Activated T-helper 17 cell treated with anti-CD3 and anti-CD28 coated beads, Interleukin-2, amount 50 U/mL, for 72 hours (primary cell): Measurements from ENCODE around the gene BCL11B. TPM values are rescaled to one million over a fixed set of nuclear protein-coding genes. Genes with fewer than 3 reads are reported as not detected.
"Not testable (repeated sequence)": the region's sequence is repeated elsewhere in the genome, so short reads cannot be mapped to it uniquely, and the experiment has no call there.

Source experiments
- ATAC-seq: fragments of 150-1000 bp; cut with Tn5 transposase; replicated peaks from 2 replicates; pipeline ENCODE4 v1.10.0; 2021; ENCODE audit warnings: mild to moderate bottlenecking, moderate library complexity
- H3K27ac Mint-ChIP-seq: one replicate; pipeline ENCODE4 v1.8.0; 2022; ENCODE audit warnings: mixed read lengths
- H3K27me3 Mint-ChIP-seq: one replicate; pipeline ENCODE4 v1.8.0; 2022; ENCODE audit warnings: mixed read lengths
- H3K36me3 Mint-ChIP-seq: one replicate; pipeline ENCODE4 v1.8.0; 2022; ENCODE audit warnings: low read depth, mild to moderate bottlenecking, mixed read lengths
- H3K4me1 Mint-ChIP-seq: one replicate; pipeline ENCODE4 v1.8.0; 2022; ENCODE audit warnings: mixed read lengths
- H3K4me3 Mint-ChIP-seq: one replicate; pipeline ENCODE4 v1.8.0; 2022; ENCODE audit warnings: mild to moderate bottlenecking, mixed read lengths
- H3K9me3 Mint-ChIP-seq: one replicate; pipeline ENCODE4 v1.8.0; 2022; ENCODE audit warnings: mixed read lengths
- total RNA-seq, 2 donors: library from RNA; stranded (reverse); gene quantifications; one replicate each; pipeline ENCODE4 v1.2.3, GENCODE V29; 2022

Gene BCL11B
- total RNA-seq, 2 donors from 2014 or later, result 51.4 to 52.9 TPM

- Mint-ChIP-seq H3K9me3 (no peaks in the 10 kb centered on the region), H3K36me3 (peaks cover 88% of the 10 kb centered on the region), H3K4me1 (peaks cover 74% of the 10 kb centered on the region), H3K4me3 (peak overlapping the region; percentile 82), H3K27me3 (no peaks in the 10 kb centered on the region), H3K27ac (peak overlapping the region; percentile 86)
- ATAC-seq, result no peak
Measured at GRCh38 chr14:99194736-99195135, 77.3 kb downstream of the BCL11B start.

- peak overlapping the region; percentile 82 for H3K4me3 Mint-ChIP-seq
- no peaks in the 10 kb centered on the region for H3K27me3 Mint-ChIP-seq
- peaks cover 88% of the 10 kb centered on the region for H3K36me3 Mint-ChIP-seq
- no peak for ATAC-seq
- no peaks in the 10 kb centered on the region for H3K9me3 Mint-ChIP-seq
- H3K4me1 Mint-ChIP-seq, result peaks cover 77% of the 10 kb centered on the region
- H3K27ac Mint-ChIP-seq, result peak overlapping the region; percentile 86
Measured at GRCh38 chr14:99194136-99194535, 77.9 kb downstream of the BCL11B start.

- H3K27me3 Mint-ChIP-seq, result no peaks in the 10 kb centered on the region
- peaks cover 76% of the 10 kb centered on the region for H3K4me1 Mint-ChIP-seq
- no peak for ATAC-seq
- H3K9me3 Mint-ChIP-seq, result no peaks in the 10 kb centered on the region
- peaks cover 83% of the 10 kb centered on the region for H3K36me3 Mint-ChIP-seq
- H3K27ac Mint-ChIP-seq, result peak overlapping the region; percentile 86
- H3K4me3 Mint-ChIP-seq, result peak overlapping the region; percentile 82
Measured at GRCh38 chr14:99192830-99193229, 79.2 kb downstream of the BCL11B start.

- no peaks in the 10 kb centered on the region for H3K9me3 Mint-ChIP-seq
- H3K4me3 Mint-ChIP-seq, result peak overlapping the region; percentile 82
- peaks cover 77% of the 10 kb centered on the region for H3K4me1 Mint-ChIP-seq
- peak; percentile 8 for ATAC-seq
- peaks cover 83% of the 10 kb centered on the region for H3K36me3 Mint-ChIP-seq
- H3K27ac Mint-ChIP-seq, result peak overlapping the region; percentile 86
- no peaks in the 10 kb centered on the region for H3K27me3 Mint-ChIP-seq
Measured at GRCh38 chr14:99192028-99192621, 79.9 kb downstream of the BCL11B start.

GRCh38 chr14:99191395-99192027 lies 80.5 kb downstream of the BCL11B start:
- peaks cover 83% of the 10 kb centered on the region for H3K36me3 Mint-ChIP-seq
- ATAC-seq, result no peak

GRCh38 chr14:99190696-99191394 lies 81.2 kb downstream of the BCL11B start:
- ATAC-seq, result peak; percentile 9
- Mint-ChIP-seq H3K4me1 (peaks cover 80% of the 10 kb centered on the region), H3K4me3 (peak overlapping the region; percentile 82), H3K27me3 (no peaks in the 10 kb centered on the region), H3K27ac (peak overlapping the region; percentile 86), H3K9me3 (no peaks in the 10 kb centered on the region), H3K36me3 (peaks cover 83% of the 10 kb centered on the region)

More at GRCh38 chr14:99191395-99192027, 80.5 kb downstream of the BCL11B start:
- H3K27me3 Mint-ChIP-seq, result no peaks in the 10 kb centered on the region
- peak overlapping the region; percentile 86 for H3K27ac Mint-ChIP-seq
- H3K4me1 Mint-ChIP-seq, result peaks cover 79% of the 10 kb centered on the region
- H3K4me3 Mint-ChIP-seq, result peak overlapping the region; percentile 82
- H3K9me3 Mint-ChIP-seq, result no peaks in the 10 kb centered on the region

- Mint-ChIP-seq H3K36me3 (peaks cover 83% of the 10 kb centered on the region), H3K27ac (peak overlapping the region; percentile 86), H3K27me3 (no peaks in the 10 kb centered on the region), H3K4me1 (peaks cover 74% of the 10 kb centered on the region), H3K9me3 (no peaks in the 10 kb centered on the region), H3K4me3 (peak overlapping the region; percentile 82)
- peak; percentile 37 for ATAC-seq
Measured at GRCh38 chr14:99189201-99189801, 82.7 kb downstream of the BCL11B start.

- Mint-ChIP-seq H3K4me3 (peak overlapping the region; percentile 82), H3K27me3 (no peaks in the 10 kb centered on the region), H3K27ac (peak overlapping the region; percentile 86), H3K4me1 (peaks cover 74% of the 10 kb centered on the region), H3K36me3 (peaks cover 84% of the 10 kb centered on the region), H3K9me3 (no peaks in the 10 kb centered on the region)
- ATAC-seq, result peak; percentile 44
Measured at GRCh38 chr14:99188731-99189191, 83.2 kb downstream of the BCL11B start.

GRCh38 chr14:99187858-99188257 lies 84.1 kb downstream of the BCL11B start:
- no peaks in the 10 kb centered on the region for H3K9me3 Mint-ChIP-seq
- H3K27me3 Mint-ChIP-seq, result no peaks in the 10 kb centered on the region
- H3K4me3 Mint-ChIP-seq, result peak overlapping the region; percentile 82
- ATAC-seq, result peak; percentile 50
- peak overlapping the region; percentile 86 for H3K27ac Mint-ChIP-seq
- H3K36me3 Mint-ChIP-seq, result peaks cover 84% of the 10 kb centered on the region
- peaks cover 78% of the 10 kb centered on the region for H3K4me1 Mint-ChIP-seq

- peaks cover 84% of the 10 kb centered on the region for H3K36me3 Mint-ChIP-seq
- H3K4me1 Mint-ChIP-seq, result peaks cover 80% of the 10 kb centered on the region
- no peak for ATAC-seq
- peak overlapping the region; percentile 86 for H3K27ac Mint-ChIP-seq
- no peaks in the 10 kb centered on the region for H3K27me3 Mint-ChIP-seq
- H3K4me3 Mint-ChIP-seq, result peak overlapping the region; percentile 82
- no peaks in the 10 kb centered on the region for H3K9me3 Mint-ChIP-seq
Measured at GRCh38 chr14:99186956-99187690, 84.9 kb downstream of the BCL11B start.

GRCh38 chr14:99186336-99186735 lies 85.7 kb downstream of the BCL11B start:
- Mint-ChIP-seq H3K4me1 (peaks cover 79% of the 10 kb centered on the region), H3K36me3 (peaks cover 84% of the 10 kb centered on the region), H3K27ac (peak overlapping the region; percentile 86), H3K4me3 (peak overlapping the region; percentile 82)
- not testable (repeated sequence) for H3K9me3 Mint-ChIP-seq, ATAC-seq, H3K27me3 Mint-ChIP-seq

GRCh38 chr14:99185436-99186068 lies 86.4 kb downstream of the BCL11B start:
- no peaks in the 10 kb centered on the region for H3K27me3 Mint-ChIP-seq
- H3K36me3 Mint-ChIP-seq, result peaks cover 86% of the 10 kb centered on the region
- H3K4me3 Mint-ChIP-seq, result peak overlapping the region; percentile 82
- peak overlapping the region; percentile 86 for H3K27ac Mint-ChIP-seq
- peak; percentile 21 for ATAC-seq
- peaks cover 75% of the 10 kb centered on the region for H3K4me1 Mint-ChIP-seq
- no peaks in the 10 kb centered on the region for H3K9me3 Mint-ChIP-seq

- H3K9me3 Mint-ChIP-seq, result no peaks in the 10 kb centered on the region
- peak overlapping the region; percentile 86 for H3K27ac Mint-ChIP-seq
- peaks cover 93% of the 10 kb centered on the region for H3K36me3 Mint-ChIP-seq
- peaks cover 74% of the 10 kb centered on the region for H3K4me1 Mint-ChIP-seq
- H3K27me3 Mint-ChIP-seq, result no peaks in the 10 kb centered on the region
- no peak for ATAC-seq
- H3K4me3 Mint-ChIP-seq, result peak overlapping the region; percentile 82
Measured at GRCh38 chr14:99183716-99184115, 88.3 kb downstream of the BCL11B start.
